Trophoblast cell (in vitro differentiated cells and primary cell): ENCODE measurements around the gene NT5C2.
A peak's percentile ranks its signal among the peaks of the same experiment; 100 is the strongest.
"Not testable (repeated sequence)": the region's sequence is repeated elsewhere in the genome, so short reads cannot be mapped to it uniquely, and the experiment has no call there.

ENCODE experiments used
- DNase-seq, 2 donors: peaks; one replicate each; pipeline ENCODE4 v3.0.0-alpha.2; 2016
- H2AFZ ChIP-seq: 2 replicates; pipeline ENCODE4 v1.6.1; 2013; ENCODE audit warnings: low read length, moderate library complexity, mild to moderate bottlenecking; ENCODE audit not compliant: insufficient read depth, poor library complexity
- H2AK5ac ChIP-seq: 2 replicates; pipeline ENCODE4 v1.6.1; 2013; ENCODE audit warnings: mild to moderate bottlenecking, low read length
- H2BK120ac ChIP-seq: 2 replicates; pipeline ENCODE4 v1.6.1; 2013; ENCODE audit warnings: low read length, mild to moderate bottlenecking, moderate library complexity; ENCODE audit not compliant: insufficient read depth, poor library complexity
- H2BK12ac ChIP-seq: 2 replicates; pipeline ENCODE4 v1.6.1; 2013; ENCODE audit warnings: mild to moderate bottlenecking, low read length, moderate library complexity
- H2BK5ac ChIP-seq: 2 replicates; pipeline ENCODE4 v1.6.1; 2013; ENCODE audit warnings: low read length, low read depth, moderate library complexity, mild to moderate bottlenecking; ENCODE audit not compliant: poor library complexity
- H3K14ac ChIP-seq: 2 replicates; pipeline ENCODE4 v1.6.1; 2013; ENCODE audit warnings: mild to moderate bottlenecking, low read length
- H3K18ac ChIP-seq: 2 replicates; pipeline ENCODE4 v1.6.1; 2013; ENCODE audit warnings: mild to moderate bottlenecking, low read length
- H3K23ac ChIP-seq: 2 replicates; pipeline ENCODE4 v1.6.1; 2013; ENCODE audit warnings: low read length
- H3K27ac ChIP-seq: 2 replicates; pipeline ENCODE4 v1.5.1; 2013; ENCODE audit warnings: low read depth, mild to moderate bottlenecking, inconsistent platforms, low read length, moderate library complexity
- H3K27me3 ChIP-seq: 2 replicates; pipeline ENCODE4 v1.6.1; 2013; ENCODE audit warnings: inconsistent platforms, mild to moderate bottlenecking, low read length, moderate library complexity; ENCODE audit not compliant: insufficient read depth
- H3K36me3 ChIP-seq, 2 experiments: 1 replicate in 1 of 2; 2 replicates in 1 of 2; pipeline ENCODE4 v1.6.1; 2013; ENCODE audit warnings: low read length in 2 of 2, mild to moderate bottlenecking in 2 of 2, moderate library complexity in 1 of 2; ENCODE audit not compliant: insufficient read depth in 2 of 2, control insufficient read depth in 1 of 2
- H3K4ac ChIP-seq: 2 replicates; pipeline ENCODE4 v1.6.1; 2013; ENCODE audit warnings: low read depth, mild to moderate bottlenecking, low read length, moderate library complexity
- H3K4me1 ChIP-seq, 2 experiments: 1 replicate in 1 of 2; 2 replicates in 1 of 2; pipeline ENCODE4 v1.6.1; 2013; ENCODE audit warnings: low read length in 2 of 2, mild to moderate bottlenecking in 2 of 2, moderate library complexity in 1 of 2; ENCODE audit not compliant: insufficient read depth in 2 of 2, control insufficient read depth in 1 of 2
- H3K4me2 ChIP-seq: 2 replicates; pipeline ENCODE4 v1.6.1; 2013; ENCODE audit warnings: inconsistent platforms, mild to moderate bottlenecking, low read length, moderate library complexity
- H3K4me3 ChIP-seq: 2 replicates; pipeline ENCODE4 v1.5.1; 2013; ENCODE audit warnings: mild to moderate bottlenecking, low read depth, low read length, inconsistent platforms
- H3K79me1 ChIP-seq: one replicate; pipeline ENCODE4 v1.6.1; 2013; ENCODE audit warnings: low read length
- H3K79me2 ChIP-seq: 2 replicates; pipeline ENCODE4 v1.6.1; 2013; ENCODE audit warnings: low read length, mild to moderate bottlenecking; ENCODE audit not compliant: control insufficient read depth, insufficient read depth, poor library complexity
- H3K9ac ChIP-seq: 2 replicates; pipeline ENCODE4 v1.6.1; 2013; ENCODE audit warnings: mild to moderate bottlenecking, low read length
- H3K9me3 ChIP-seq: 2 replicates; pipeline ENCODE4 v1.6.1; 2013; ENCODE audit warnings: low read depth, mild to moderate bottlenecking, control low read depth, inconsistent platforms, low read length; ENCODE audit not compliant: insufficient read depth
- H4K12ac ChIP-seq: 2 replicates; pipeline ENCODE4 v1.6.1; 2013; ENCODE audit warnings: low read depth, mild to moderate bottlenecking, low read length, moderate library complexity
- H4K8ac ChIP-seq: 2 replicates; pipeline ENCODE4 v1.6.1; 2013; ENCODE audit warnings: low read depth, mild to moderate bottlenecking, low read length, moderate library complexity
- H4K91ac ChIP-seq: one replicate; pipeline ENCODE4 v1.6.1; 2013; ENCODE audit warnings: low read depth, mild to moderate bottlenecking, low read length, moderate library complexity
- WGBS: extraction: QIAGEN DNeasy Blood & Tissue Kit; methylation state at CpG from one replicate; pipeline ENCODE4 v1.1.7; 2013; ENCODE audit warnings: missing lambda C conversion rate; ENCODE audit not compliant: insufficient read length, insufficient coverage; ENCODE audit errors: extremely low coverage; 5-methylcytosine and 5-hydroxymethylcytosine counted together

Gene NT5C2

DNA sequence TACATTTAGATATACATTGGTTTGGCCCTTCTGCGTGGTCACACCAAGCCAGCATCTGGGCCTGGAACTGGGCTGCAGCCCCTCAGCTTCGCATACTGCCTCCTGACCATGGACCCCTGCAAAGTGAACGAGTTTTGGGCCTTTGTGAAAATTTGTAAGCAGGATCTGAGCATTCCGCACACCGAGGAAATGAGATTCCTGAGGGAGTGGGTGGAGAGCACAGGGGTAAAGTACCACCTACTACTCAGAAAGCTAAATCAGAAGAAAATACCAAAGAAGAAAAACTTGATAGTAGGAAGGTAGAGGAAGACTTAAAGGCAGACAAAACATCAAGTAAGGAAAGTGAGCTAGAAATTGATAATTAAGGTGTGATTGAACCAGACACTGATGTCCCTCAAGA is 22.5 kb upstream of the NT5C2 start:
- Histone ChIP-seq H3K27me3 (no peaks in the 10 kb centered on the region), H2BK120ac (peak overlapping the region; percentile 78), H2AFZ (peak overlapping the region; percentile 47), H4K91ac (peak overlapping the region; percentile 83), H3K79me2 (no peaks in the 10 kb centered on the region), H2BK12ac (peak overlapping the region; percentile 87), H4K8ac (peak overlapping the region; percentile 16), H3K4ac (peak overlapping the region; percentile 40), H3K36me3 (no peaks in the 10 kb centered on the region), H2AK5ac (peak overlapping the region; percentile 64), H2BK5ac (peak overlapping the region; percentile 90), H3K23ac (no peak overlapping the region), H3K27ac (peak overlapping the region; percentile 79), H3K79me1 (peaks cover 8% of the 10 kb centered on the region), H3K4me3 (no peak overlapping the region), H3K14ac (peak overlapping the region; percentile 76), H3K9me3 (no peaks in the 10 kb centered on the region), H3K4me1 (peaks cover 4 to 8% of the 10 kb centered on the region in 2 experiments), H3K4me2 (no peak overlapping the region), H3K9ac (no peak overlapping the region), H4K12ac (no peak overlapping the region), H3K18ac (peak overlapping the region; percentile 94)
- DNase-seq = no peak
- WGBS = no CpG with 5 or more reads among the region's 5 CpGs

- H3K79me2 ChIP-seq, H4K8ac ChIP-seq, H3K27ac ChIP-seq, H2BK5ac ChIP-seq, H2AK5ac ChIP-seq, H3K4me3 ChIP-seq, H3K27me3 ChIP-seq, H3K36me3 ChIP-seq, H3K18ac ChIP-seq, H4K12ac ChIP-seq, H3K9me3 ChIP-seq, H4K91ac ChIP-seq, H3K4me2 ChIP-seq, DNase-seq, H3K4me1 ChIP-seq, H3K9ac ChIP-seq, H2AFZ ChIP-seq, H3K14ac ChIP-seq, H3K23ac ChIP-seq, H2BK120ac ChIP-seq, H3K79me1 ChIP-seq, H3K4ac ChIP-seq, H2BK12ac ChIP-seq: not testable (repeated sequence)
- WGBS = no CpG with 5 or more reads among the region's 4 CpGs
Observed at GRCh38 chr10:103210262-103210661, 17.2 kb upstream of the NT5C2 start.

GRCh38 chr10:103207643-103208042 is 14.6 kb upstream of the NT5C2 start:
- H3K4ac ChIP-seq, H3K4me2 ChIP-seq, H4K12ac ChIP-seq, H4K8ac ChIP-seq, H3K18ac ChIP-seq, H3K79me1 ChIP-seq, H3K23ac ChIP-seq, H2AFZ ChIP-seq, H3K9me3 ChIP-seq, H3K14ac ChIP-seq, H2BK5ac ChIP-seq, H2AK5ac ChIP-seq, H3K27me3 ChIP-seq, H3K36me3 ChIP-seq, H3K4me3 ChIP-seq, H3K9ac ChIP-seq, H3K79me2 ChIP-seq, DNase-seq: not testable (repeated sequence)
- peak overlapping the region; percentile 42 for H2BK12ac ChIP-seq
- H2BK120ac ChIP-seq = peak overlapping the region; percentile 20
- no CpG with 5 or more reads among the region's 3 CpGs for WGBS
- H3K27ac ChIP-seq = peak overlapping the region; percentile 66
- peaks cover 11% of the 10 kb centered on the region in 2 experiments for H3K4me1 ChIP-seq
- peak overlapping the region; percentile 43 for H4K91ac ChIP-seq

GRCh38 chr10:103207141-103207540 is 14.1 kb upstream of the NT5C2 start:
- no peak for DNase-seq
- Histone ChIP-seq H3K9ac (no peak overlapping the region), H3K36me3 (peaks cover 0 to 1% of the 10 kb centered on the region in 2 experiments), H3K4ac (no peak overlapping the region), H2BK120ac (no peak overlapping the region), H3K23ac (no peak overlapping the region), H3K4me3 (no peak overlapping the region), H3K79me2 (no peaks in the 10 kb centered on the region), H3K4me2 (no peak overlapping the region), H3K27ac (no peak overlapping the region), H2BK5ac (peak overlapping the region; percentile 43), H3K79me1 (peaks cover 7% of the 10 kb centered on the region), H3K4me1 (peaks cover 11% of the 10 kb centered on the region in 2 experiments), H2AK5ac (no peak overlapping the region), H3K27me3 (no peaks in the 10 kb centered on the region), H3K9me3 (no peaks in the 10 kb centered on the region), H3K18ac (no peak overlapping the region), H2AFZ (no peak overlapping the region), H4K91ac (no peak overlapping the region), H4K12ac (no peak overlapping the region), H3K14ac (no peak overlapping the region), H4K8ac (no peak overlapping the region), H2BK12ac (no peak overlapping the region)
- WGBS = no CpG with 5 or more reads among the region's 2 CpGs
